ENCODE data around the gene DLG1.

The DLG1 gene

DNA sequence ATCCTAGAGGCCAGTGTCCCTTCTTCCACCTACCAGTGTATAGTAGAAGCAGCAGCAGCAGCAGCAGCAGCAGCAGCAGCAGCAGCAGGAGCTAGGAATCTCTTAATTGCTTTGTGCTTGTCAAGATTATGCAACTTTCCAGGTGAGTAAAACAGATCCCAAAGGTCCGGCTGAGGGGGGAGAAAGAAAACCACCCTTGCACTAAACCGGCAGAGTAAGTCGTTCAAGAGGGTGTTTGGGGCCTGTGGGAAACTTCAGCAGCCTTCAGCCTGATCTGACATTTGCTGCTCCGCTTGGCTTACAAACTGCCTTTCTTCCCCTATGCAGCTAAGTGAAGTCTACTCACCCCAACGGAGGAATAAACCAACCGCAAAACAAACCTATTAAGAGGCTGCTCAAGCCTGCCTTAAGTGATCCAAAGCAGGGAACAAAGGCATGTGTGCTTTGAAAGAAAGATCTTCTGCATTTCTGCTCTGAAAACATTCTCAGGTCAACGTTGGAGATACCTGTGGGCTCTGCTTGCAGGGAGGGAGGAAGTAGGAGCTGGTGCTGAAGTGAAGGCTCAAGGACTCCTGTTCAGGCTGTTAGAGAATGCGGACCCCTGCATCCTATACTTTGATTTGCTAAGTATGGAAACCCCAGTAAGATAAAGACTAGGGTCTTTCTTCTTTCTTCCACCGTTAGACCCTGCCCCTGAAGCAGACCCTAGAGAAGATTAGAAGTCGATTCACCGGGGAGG lies 35.7 kb upstream of the DLG1 start:
- H3F3A ChIP-seq (ENCODE audit: insufficient read depth, low read length), result no peaks in the 10 kb centered on the region
- H3K27me3 ChIP-seq (replicated peaks; ENCODE audit: insufficient read depth, low read length), result no peaks in the 10 kb centered on the region
- no peak overlapping the region for H3K4me2 ChIP-seq (ENCODE audit: low read depth, low read length)
- H3K79me2 ChIP-seq (ENCODE audit: low read length), result no peaks in the 10 kb centered on the region
- no peak for DNase-seq
- H3K36me3 ChIP-seq (replicated peaks; ENCODE audit: insufficient read depth, low read length), result no peaks in the 10 kb centered on the region
- H3K4me3 ChIP-seq (ENCODE audit: low read length), result no peak overlapping the region
- no peaks in the 10 kb centered on the region for H4K20me1 ChIP-seq (ENCODE audit: insufficient read depth, low read length)
- no peaks in the 10 kb centered on the region for H3K9me3 ChIP-seq (replicated peaks; ENCODE audit: insufficient read depth, low read length)
- no peaks in the 10 kb centered on the region for H3K4me1 ChIP-seq (ENCODE audit: low read length)
- no peak overlapping the region for H2AFZ ChIP-seq (ENCODE audit: low read length)
- no peak overlapping the region for H3K27ac ChIP-seq (ENCODE audit: low read length)
- no peak overlapping the region for H3K9ac ChIP-seq (ENCODE audit: low read length)
- no peaks in the 10 kb centered on the region for H3K9me2 ChIP-seq (replicated peaks; ENCODE audit: insufficient read depth, low read length)
- TF ChIP-seq, protein P1, sequence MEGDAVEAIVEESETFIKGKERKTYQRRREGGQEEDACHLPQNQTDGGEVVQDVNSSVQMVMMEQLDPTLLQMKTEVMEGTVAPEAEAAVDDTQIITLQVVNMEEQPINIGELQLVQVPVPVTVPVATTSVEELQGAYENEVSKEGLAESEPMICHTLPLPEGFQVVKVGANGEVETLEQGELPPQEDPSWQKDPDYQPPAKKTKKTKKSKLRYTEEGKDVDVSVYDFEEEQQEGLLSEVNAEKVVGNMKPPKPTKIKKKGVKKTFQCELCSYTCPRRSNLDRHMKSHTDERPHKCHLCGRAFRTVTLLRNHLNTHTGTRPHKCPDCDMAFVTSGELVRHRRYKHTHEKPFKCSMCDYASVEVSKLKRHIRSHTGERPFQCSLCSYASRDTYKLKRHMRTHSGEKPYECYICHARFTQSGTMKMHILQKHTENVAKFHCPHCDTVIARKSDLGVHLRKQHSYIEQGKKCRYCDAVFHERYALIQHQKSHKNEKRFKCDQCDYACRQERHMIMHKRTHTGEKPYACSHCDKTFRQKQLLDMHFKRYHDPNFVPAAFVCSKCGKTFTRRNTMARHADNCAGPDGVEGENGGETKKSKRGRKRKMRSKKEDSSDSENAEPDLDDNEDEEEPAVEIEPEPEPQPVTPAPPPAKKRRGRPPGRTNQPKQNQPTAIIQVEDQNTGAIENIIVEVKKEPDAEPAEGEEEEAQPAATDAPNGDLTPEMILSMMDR (IDR thresholded peaks at IDR 0.05; ENCODE audit: low read length), result no peak
- no peak for TF ChIP-seq EZH2phosphoT487 (IDR thresholded peaks at IDR 0.05; ENCODE audit: low read length)
- no peak for TF ChIP-seq EZH2 (optimal IDR thresholded peaks at IDR 0.05; ENCODE audit: low read depth, low read length)

DNA sequence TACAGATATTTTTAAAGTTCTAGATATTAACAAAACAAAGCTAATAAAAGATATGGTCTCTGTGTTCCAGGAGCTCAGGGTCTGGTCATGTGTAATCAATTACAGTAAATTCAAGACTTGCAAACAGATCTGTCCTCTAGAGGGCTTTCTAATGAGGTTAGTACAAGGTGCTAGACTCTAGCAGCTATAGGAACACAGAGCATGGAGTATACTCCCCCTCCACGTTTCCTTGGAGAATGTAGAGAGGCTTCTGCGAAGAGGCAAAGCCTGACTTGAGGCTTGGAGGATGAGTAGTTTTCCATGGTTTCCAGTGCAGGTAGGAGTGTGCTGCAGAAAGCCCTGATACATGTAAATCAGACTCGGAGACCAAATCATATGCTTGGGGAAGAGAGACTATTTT lies 32.7 kb upstream of the DLG1 start:
- H3K4me3 ChIP-seq (ENCODE audit: low read length), result no peak overlapping the region
- H3K4me2 ChIP-seq (ENCODE audit: low read depth, low read length), result no peak overlapping the region
- no peak overlapping the region for H3K9ac ChIP-seq (ENCODE audit: low read length)
- no peaks in the 10 kb centered on the region for H3F3A ChIP-seq (ENCODE audit: insufficient read depth, low read length)
- no peaks in the 10 kb centered on the region for H3K79me2 ChIP-seq (ENCODE audit: low read length)
- DNase-seq, result no peak
- no peaks in the 10 kb centered on the region for H4K20me1 ChIP-seq (ENCODE audit: insufficient read depth, low read length)
- H3K4me1 ChIP-seq (ENCODE audit: low read length), result no peaks in the 10 kb centered on the region
- H3K9me2 ChIP-seq (replicated peaks; ENCODE audit: insufficient read depth, low read length), result no peaks in the 10 kb centered on the region
- H3K36me3 ChIP-seq (replicated peaks; ENCODE audit: insufficient read depth, low read length), result no peaks in the 10 kb centered on the region
- H2AFZ ChIP-seq (ENCODE audit: low read length), result no peak overlapping the region
- no peaks in the 10 kb centered on the region for H3K27me3 ChIP-seq (replicated peaks; ENCODE audit: insufficient read depth, low read length)
- no peak for TF ChIP-seq EZH2phosphoT487 (IDR thresholded peaks at IDR 0.05; ENCODE audit: low read length)
- TF ChIP-seq, protein P1 (IDR thresholded peaks at IDR 0.05; ENCODE audit: low read length), result no peak
- no peak for TF ChIP-seq EZH2 (optimal IDR thresholded peaks at IDR 0.05; ENCODE audit: low read depth, low read length)
- no peak overlapping the region for H3K27ac ChIP-seq (ENCODE audit: low read length)
- no peaks in the 10 kb centered on the region for H3K9me3 ChIP-seq (replicated peaks; ENCODE audit: insufficient read depth, low read length)

DNA sequence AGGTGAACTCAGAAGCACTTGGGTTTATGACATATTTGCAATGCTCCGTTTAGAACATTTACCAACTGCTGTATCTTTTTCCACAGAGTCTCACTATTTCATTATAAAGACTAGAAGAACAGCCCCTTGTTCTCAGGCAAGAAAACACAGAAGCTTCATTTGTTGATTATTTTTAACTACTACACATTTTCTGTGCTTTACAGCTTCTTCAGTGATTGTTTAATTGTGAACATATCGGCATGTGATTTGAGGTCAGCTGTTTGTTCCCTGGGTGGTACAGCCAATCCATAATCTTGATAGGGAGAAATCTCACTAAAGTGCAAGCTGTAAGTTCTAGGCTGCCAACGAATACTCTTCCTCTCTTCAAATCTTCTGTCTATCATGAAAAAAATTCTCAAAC lies 31.0 kb upstream of the DLG1 start:
- Histone ChIP-seq H3K9me3 (replicated peaks; ENCODE audit: insufficient read depth, low read length) (no peaks in the 10 kb centered on the region), H3K4me1 (ENCODE audit: low read length) (no peaks in the 10 kb centered on the region), H4K20me1 (ENCODE audit: insufficient read depth, low read length) (no peaks in the 10 kb centered on the region), H2AFZ (ENCODE audit: low read length) (no peak overlapping the region), H3K4me3 (ENCODE audit: low read length) (no peak overlapping the region), H3K27ac (ENCODE audit: low read length) (no peak overlapping the region), H3K79me2 (ENCODE audit: low read length) (no peaks in the 10 kb centered on the region), H3K9ac (ENCODE audit: low read length) (no peak overlapping the region), H3F3A (ENCODE audit: insufficient read depth, low read length) (no peaks in the 10 kb centered on the region), H3K4me2 (ENCODE audit: low read depth, low read length) (no peak overlapping the region), H3K27me3 (replicated peaks; ENCODE audit: insufficient read depth, low read length) (no peaks in the 10 kb centered on the region), H3K36me3 (replicated peaks; ENCODE audit: insufficient read depth, low read length) (no peaks in the 10 kb centered on the region), H3K9me2 (replicated peaks; ENCODE audit: insufficient read depth, low read length) (no peaks in the 10 kb centered on the region)
- DNase-seq, result no peak
- TF ChIP-seq, protein P1 (IDR thresholded peaks at IDR 0.05; ENCODE audit: low read length), result no peak
- TF ChIP-seq EZH2 (optimal IDR thresholded peaks at IDR 0.05; ENCODE audit: low read depth, low read length) (no peak), EZH2phosphoT487 (IDR thresholded peaks at IDR 0.05; ENCODE audit: low read length) (no peak)

Data from MM.1S (cell line).